Measurements from ENCODE around the gene DECR2. TPM values are rescaled to one million over a fixed set of nuclear protein-coding genes. Genes with fewer than 3 reads are reported as not detected.

DECR2 gene
- total and polyA plus RNA-seq, 2 of the 13 experiments (the other 11 are each of a cell fraction or from before 2014, with no cell fraction given), result 36.3 to 44.6 TPM

DNA sequence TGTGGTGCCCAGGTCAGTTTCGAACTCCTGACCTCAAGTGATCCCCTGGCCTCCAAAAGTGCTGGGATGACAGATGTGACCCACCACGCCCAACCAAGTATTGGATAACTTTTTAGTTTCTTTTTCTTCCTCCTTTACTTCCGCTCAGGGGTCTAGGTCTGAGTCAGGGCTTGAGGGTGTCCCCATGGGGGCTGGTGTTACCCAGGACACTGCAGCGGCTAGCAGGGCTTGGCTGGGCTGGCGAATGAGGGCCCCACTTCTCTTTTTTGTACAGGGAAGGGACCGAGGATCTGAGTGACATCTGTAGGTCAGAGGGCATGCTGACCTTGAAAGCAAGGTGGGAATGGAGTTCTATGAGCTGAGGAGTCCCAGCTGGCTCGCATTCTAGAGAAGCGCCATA lies 48.7 kb downstream of the DECR2 start (continued):
- TF ChIP-seq, protein P1, sequence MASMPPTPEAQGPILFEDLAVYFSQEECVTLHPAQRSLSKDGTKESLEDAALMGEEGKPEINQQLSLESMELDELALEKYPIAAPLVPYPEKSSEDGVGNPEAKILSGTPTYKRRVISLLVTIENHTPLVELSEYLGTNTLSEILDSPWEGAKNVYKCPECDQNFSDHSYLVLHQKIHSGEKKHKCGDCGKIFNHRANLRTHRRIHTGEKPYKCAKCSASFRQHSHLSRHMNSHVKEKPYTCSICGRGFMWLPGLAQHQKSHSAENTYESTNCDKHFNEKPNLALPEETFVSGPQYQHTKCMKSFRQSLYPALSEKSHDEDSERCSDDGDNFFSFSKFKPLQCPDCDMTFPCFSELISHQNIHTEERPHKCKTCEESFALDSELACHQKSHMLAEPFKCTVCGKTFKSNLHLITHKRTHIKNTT (CRISPR knock-in tag; IDR thresholded peaks at IDR 0.05), result no peak
- TF ChIP-seq DMAP1 (CRISPR knock-in tag; IDR thresholded peaks at IDR 0.05) (no peak), ARID2 (CRISPR knock-in tag; IDR thresholded peaks at IDR 0.05; ENCODE audit: borderline replicate concordance) (no peak), ZNF761 (CRISPR knock-in tag; conservative IDR thresholded peaks at IDR 0.05) (no peak), FOXO1 (CRISPR knock-in tag; IDR thresholded peaks at IDR 0.05) (no peak)

DNA sequence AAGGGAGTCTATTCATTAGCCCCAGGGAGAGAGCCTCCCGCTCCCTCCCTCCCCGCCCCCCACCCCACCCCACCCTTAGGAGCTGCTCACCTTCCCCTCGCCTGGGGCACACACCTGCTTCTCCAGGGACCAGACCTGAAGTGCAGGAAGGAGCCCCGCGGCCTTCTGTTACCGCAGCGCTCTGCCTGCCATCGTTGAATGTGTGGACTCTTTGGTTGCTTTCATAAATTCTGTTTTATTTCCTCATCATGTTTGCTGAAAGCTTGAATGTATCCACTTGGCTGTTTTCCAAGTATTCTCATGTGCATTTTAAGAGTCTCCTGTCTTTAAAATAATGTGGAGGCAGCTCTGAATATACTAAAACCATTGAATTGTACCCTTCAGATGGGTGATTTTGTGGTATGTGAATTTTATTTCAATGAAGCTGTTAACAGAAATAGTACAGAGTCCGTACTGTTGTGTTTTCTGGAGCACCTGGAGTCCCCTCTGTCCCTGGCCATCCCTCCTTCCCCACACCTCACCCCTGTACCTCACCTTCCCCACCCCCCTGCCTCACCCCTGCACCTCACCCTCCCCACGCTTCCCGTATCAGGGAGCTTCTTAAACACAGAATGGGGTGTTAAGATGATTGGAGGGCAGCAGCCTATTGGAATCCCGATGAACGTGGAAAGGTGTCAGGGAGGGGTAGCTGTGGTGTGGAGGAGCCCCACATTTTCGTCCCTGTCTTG lies 49.3 kb downstream of the DECR2 start:
- Histone ChIP-seq H3K36me3 (replicated peaks in 1 of 2; ENCODE audit: control insufficient read depth in 1 of 2, insufficient read depth in 2 of 2, low read length in 2 of 2) (no peaks in the 10 kb centered on the region), H3K4me2 (ENCODE audit: low read depth, low read length) (peak overlapping the region; percentile 47; the same call in 1 of the 2 replicates), H3K9me3 (ENCODE audit: low read length) (no peaks in the 10 kb centered on the region), H4K20me1 (ENCODE audit: insufficient read depth, low read length) (no peaks in the 10 kb centered on the region), H3K27ac (ENCODE audit: extremely low read length, insufficient read depth, low read length) (peak overlapping the region; percentile 56), H2AFZ (ENCODE audit: low read length) (no peak overlapping the region), H3K4me3 (replicated peaks in 1 of 3; ENCODE audit: insufficient read depth in 1 of 3, low read depth in 2 of 3, low read length in 3 of 3) (no peak overlapping the region), H3K79me2 (ENCODE audit: insufficient read depth, low read length) (peaks cover 23% of the 10 kb centered on the region), H3K4me1 (ENCODE audit: insufficient read depth, low read length) (peaks cover 26% of the 10 kb centered on the region), H3K9ac (ENCODE audit: insufficient read depth, low read depth, low read length) (no peak overlapping the region), H3K27me3 (ENCODE audit: control insufficient read depth in 1 of 2, insufficient read depth in 2 of 2, low read length in 2 of 2) (no peaks in the 10 kb centered on the region)
- intact Hi-C loops (cut with micrococcal nuclease; ENCODE audit: unreplicated experiment), result no loop called here
- 46% methylated on average over 12 of the region's 14 CpGs for WGBS (ENCODE audit: low lambda C conversion rate)
- FAIRE-seq (peak; percentile 26), DNase-seq (ENCODE audit: low spot score) (peak; percentile 39), ATAC-seq (peak; percentile 48)
- in situ Hi-C loops (cut with HindIII; ENCODE audit: extremely low pct_ligation_motif_present, low pct_unique_long_range_greater_than_20kb), result no loop called here
- POLR2A ChIA-PET, result interaction anchor here (0.7 to 2.4 kb wide), 4 partner anchors 23 to 49 kb away, joined by 3 to 11 read pairs (median 5); partner anchors contain the start of genes DECR2 and RAB11FIP3
- BruUV-seq (replicated peaks), result no TSS peak
- CTCF ChIA-PET (ENCODE audit: low intra/inter-chr PET ratio, low total read pairs), result no interaction called here
- TF ChIP-seq YY1 (IDR thresholded peaks at IDR 0.05; ENCODE audit: insufficient read depth, insufficient replicate concordance, low read depth, low read length) (no peak), ZNF263 (CRISPR knock-in tag; IDR thresholded peaks at IDR 0.05) (no peak), ZFP36L2 (CRISPR knock-in tag; IDR thresholded peaks at IDR 0.05) (no peak), RBFOX2 (IDR thresholded peaks at IDR 0.05; ENCODE audit: low read depth, low read length) (no peak), ZSCAN25 (CRISPR knock-in tag; IDR thresholded peaks at IDR 0.05) (peak; percentile 92), ZNF746 (CRISPR knock-in tag; IDR thresholded peaks at IDR 0.05) (no peak), ZBTB1 (CRISPR knock-in tag; IDR thresholded peaks at IDR 0.05; ENCODE audit: borderline replicate concordance) (no peak), ZNF260 (CRISPR knock-in tag; IDR thresholded peaks at IDR 0.05; ENCODE audit: borderline replicate concordance, low read depth) (no peak), MYNN (CRISPR knock-in tag; IDR thresholded peaks at IDR 0.05; ENCODE audit: low read depth) (no peak), IRX3 (CRISPR knock-in tag; IDR thresholded peaks at IDR 0.05; ENCODE audit: borderline replicate concordance, low read depth) (no peak), ELF1 (CRISPR knock-in tag; IDR thresholded peaks at IDR 0.05) (no peak), PCBP2 (optimal IDR thresholded peaks at IDR 0.05; ENCODE audit: low read depth, low read length, poor library complexity, severe bottlenecking) (peak; percentile 23), ZNF350 (CRISPR knock-in tag; IDR thresholded peaks at IDR 0.05; ENCODE audit: borderline replicate concordance, low read depth) (no peak), CBFB (CRISPR knock-in tag; IDR thresholded peaks at IDR 0.05) (no peak), ZSCAN31 (CRISPR knock-in tag; IDR thresholded peaks at IDR 0.05; ENCODE audit: low read depth) (no peak)
- TF ChIP-seq, protein P2, sequence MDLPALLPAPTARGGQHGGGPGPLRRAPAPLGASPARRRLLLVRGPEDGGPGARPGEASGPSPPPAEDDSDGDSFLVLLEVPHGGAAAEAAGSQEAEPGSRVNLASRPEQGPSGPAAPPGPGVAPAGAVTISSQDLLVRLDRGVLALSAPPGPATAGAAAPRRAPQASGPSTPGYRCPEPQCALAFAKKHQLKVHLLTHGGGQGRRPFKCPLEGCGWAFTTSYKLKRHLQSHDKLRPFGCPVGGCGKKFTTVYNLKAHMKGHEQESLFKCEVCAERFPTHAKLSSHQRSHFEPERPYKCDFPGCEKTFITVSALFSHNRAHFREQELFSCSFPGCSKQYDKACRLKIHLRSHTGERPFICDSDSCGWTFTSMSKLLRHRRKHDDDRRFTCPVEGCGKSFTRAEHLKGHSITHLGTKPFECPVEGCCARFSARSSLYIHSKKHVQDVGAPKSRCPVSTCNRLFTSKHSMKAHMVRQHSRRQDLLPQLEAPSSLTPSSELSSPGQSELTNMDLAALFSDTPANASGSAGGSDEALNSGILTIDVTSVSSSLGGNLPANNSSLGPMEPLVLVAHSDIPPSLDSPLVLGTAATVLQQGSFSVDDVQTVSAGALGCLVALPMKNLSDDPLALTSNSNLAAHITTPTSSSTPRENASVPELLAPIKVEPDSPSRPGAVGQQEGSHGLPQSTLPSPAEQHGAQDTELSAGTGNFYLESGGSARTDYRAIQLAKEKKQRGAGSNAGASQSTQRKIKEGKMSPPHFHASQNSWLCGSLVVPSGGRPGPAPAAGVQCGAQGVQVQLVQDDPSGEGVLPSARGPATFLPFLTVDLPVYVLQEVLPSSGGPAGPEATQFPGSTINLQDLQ (CRISPR knock-in tag; IDR thresholded peaks at IDR 0.05), result no peak

All from HepG2 (cell line).